DND-41 (cell line): ENCODE results near the gene TMEM184B.

Experiments used
- ATAC-seq: fragments of 200-7000 bp; cut with Tn5 transposase; 3 replicates; pipeline ENCODE4 v1.9.1; 2021; ENCODE audit warnings: low read depth; ENCODE audit not compliant: insufficient read depth
- DNase-seq: peaks from one replicate; pipeline ENCODE4 v3.0.0-alpha.2; 2020
- H2AFZ ChIP-seq: 2 replicates; pipeline ENCODE4 v1.6.0; 2012; ENCODE audit warnings: low read depth, low read length
- H3K27ac ChIP-seq: 2 replicates; pipeline ENCODE4 v1.5.1; 2012; ENCODE audit warnings: low read length, inconsistent platforms
- H3K27me3 ChIP-seq: fragments of 200-600 bp; sonication (generic); 2 replicates; pipeline ENCODE4 v1.6.0; 2012; ENCODE audit warnings: low read length, mild to moderate bottlenecking, inconsistent platforms; ENCODE audit not compliant: insufficient read depth, poor library complexity
- H3K36me3 ChIP-seq: 2 replicates; pipeline ENCODE4 v1.5.1; 2012; ENCODE audit warnings: low read length, inconsistent platforms; ENCODE audit not compliant: insufficient read depth
- H3K4me1 ChIP-seq: 2 replicates; pipeline ENCODE4 v1.5.1; 2012; ENCODE audit warnings: mild to moderate bottlenecking, low read length; ENCODE audit not compliant: insufficient read depth
- H3K4me2 ChIP-seq: 2 replicates; pipeline ENCODE4 v1.6.0; 2012; ENCODE audit warnings: mild to moderate bottlenecking, moderate library complexity, low read length, inconsistent platforms; ENCODE audit not compliant: insufficient read depth
- H3K4me3 ChIP-seq, 2 experiments: fragments of 200-600 bp in 1 of 2; shearing (Covaris generic) in 1 of 2; 2 replicates each; pipeline ENCODE4 v1.5.1; 2012 to 2016; ENCODE audit warnings: inconsistent platforms in 2 of 2, low read length in 2 of 2, mild to moderate bottlenecking in 2 of 2, low read depth in 1 of 2, moderate library complexity in 1 of 2
- H3K79me2 ChIP-seq: 2 replicates; pipeline ENCODE4 v1.6.0; 2012; ENCODE audit warnings: low read length, inconsistent platforms; ENCODE audit not compliant: insufficient read depth
- H3K9ac ChIP-seq: 2 replicates; pipeline ENCODE4 v1.6.0; 2012; ENCODE audit warnings: low read depth, mild to moderate bottlenecking, inconsistent platforms, low read length, moderate library complexity
- H3K9me3 ChIP-seq: 2 replicates; pipeline ENCODE4 v1.5.1; 2012; ENCODE audit warnings: low read length, moderate library complexity, mild to moderate bottlenecking, inconsistent platforms; ENCODE audit not compliant: insufficient read depth, severe bottlenecking
- H4K20me1 ChIP-seq: 2 replicates; pipeline ENCODE4 v1.6.0; 2012; ENCODE audit warnings: low read length; ENCODE audit not compliant: insufficient read depth
- EZH2 ChIP-seq: IDR thresholded peaks from 3 replicates; pipeline ENCODE4 v1.6.1; 2012; ENCODE audit warnings: borderline replicate concordance, low read depth, mild to moderate bottlenecking, moderate library complexity, low read length, inconsistent platforms; ENCODE audit not compliant: severe bottlenecking
- TF ChIP-seq, protein P1 (sequence below): IDR thresholded peaks from 2 replicates; pipeline ENCODE4 v1.5.1; 2012; ENCODE audit warnings: borderline replicate concordance, low read length, moderate library complexity, mild to moderate bottlenecking; ENCODE audit not compliant: poor library complexity, severe bottlenecking; ENCODE audit errors: extremely low read depth

TMEM184B gene

DNA sequence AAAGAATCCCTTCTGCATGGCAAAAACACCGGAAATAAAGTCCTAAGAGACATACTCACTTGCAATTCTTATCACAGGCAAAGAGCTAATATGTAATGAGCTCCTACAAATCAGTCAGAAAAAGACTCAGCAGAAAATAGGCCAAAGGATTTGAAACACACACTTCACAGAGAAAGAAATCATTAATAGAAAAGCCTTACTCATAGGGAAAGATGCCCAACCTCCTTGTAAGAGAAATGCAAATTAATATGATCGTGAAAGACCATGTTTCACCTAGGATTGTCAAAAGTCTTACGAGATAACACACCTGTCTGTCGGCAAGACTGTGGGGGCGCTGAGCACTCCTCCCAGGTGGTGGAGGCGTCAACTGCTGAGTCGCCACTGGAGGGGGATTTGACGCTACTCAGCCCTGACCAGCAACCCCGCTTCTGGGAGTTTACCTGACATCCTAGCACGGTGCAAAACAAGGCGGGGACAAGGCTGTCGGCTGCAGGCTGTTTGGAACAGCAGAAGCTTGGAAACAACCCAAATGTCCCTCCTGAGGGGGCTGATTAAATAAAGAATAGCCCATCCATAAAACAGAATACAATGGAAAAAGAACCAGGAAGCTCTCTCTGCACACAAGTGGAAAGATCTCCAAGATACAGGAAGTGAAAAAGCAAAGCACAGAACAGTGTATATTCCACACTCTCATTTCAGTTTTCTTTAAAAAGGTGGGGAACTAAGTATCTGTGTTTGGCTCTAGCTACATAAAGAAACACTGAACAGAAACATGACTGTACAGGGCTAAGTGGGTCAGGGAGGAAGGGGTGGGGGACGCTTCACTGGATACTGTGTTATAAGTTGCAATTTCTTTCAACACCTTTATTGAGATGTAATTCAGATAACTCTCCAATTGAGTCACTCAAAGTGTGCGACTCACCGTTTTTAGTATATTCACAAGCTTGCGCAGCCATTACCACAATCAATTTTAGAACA is 33.0 kb upstream of the TMEM184B start:
- TF ChIP-seq EZH2: no peak
- TF ChIP-seq, protein P1, sequence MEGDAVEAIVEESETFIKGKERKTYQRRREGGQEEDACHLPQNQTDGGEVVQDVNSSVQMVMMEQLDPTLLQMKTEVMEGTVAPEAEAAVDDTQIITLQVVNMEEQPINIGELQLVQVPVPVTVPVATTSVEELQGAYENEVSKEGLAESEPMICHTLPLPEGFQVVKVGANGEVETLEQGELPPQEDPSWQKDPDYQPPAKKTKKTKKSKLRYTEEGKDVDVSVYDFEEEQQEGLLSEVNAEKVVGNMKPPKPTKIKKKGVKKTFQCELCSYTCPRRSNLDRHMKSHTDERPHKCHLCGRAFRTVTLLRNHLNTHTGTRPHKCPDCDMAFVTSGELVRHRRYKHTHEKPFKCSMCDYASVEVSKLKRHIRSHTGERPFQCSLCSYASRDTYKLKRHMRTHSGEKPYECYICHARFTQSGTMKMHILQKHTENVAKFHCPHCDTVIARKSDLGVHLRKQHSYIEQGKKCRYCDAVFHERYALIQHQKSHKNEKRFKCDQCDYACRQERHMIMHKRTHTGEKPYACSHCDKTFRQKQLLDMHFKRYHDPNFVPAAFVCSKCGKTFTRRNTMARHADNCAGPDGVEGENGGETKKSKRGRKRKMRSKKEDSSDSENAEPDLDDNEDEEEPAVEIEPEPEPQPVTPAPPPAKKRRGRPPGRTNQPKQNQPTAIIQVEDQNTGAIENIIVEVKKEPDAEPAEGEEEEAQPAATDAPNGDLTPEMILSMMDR: no peak
- Histone ChIP-seq H3K27ac (no peak overlapping the region), H4K20me1 (peaks cover 79% of the 10 kb centered on the region), H3K4me2 (no peak overlapping the region), H3K27me3 (no peaks in the 10 kb centered on the region), H3K36me3 (peaks cover 88% of the 10 kb centered on the region), H3K4me1 (peaks cover under 1% of the 10 kb centered on the region), H3K79me2 (peaks cover 78% of the 10 kb centered on the region), H3K4me3 (no peak overlapping the region), H3K9me3 (no peaks in the 10 kb centered on the region), H3K9ac (no peak overlapping the region), H2AFZ (no peak overlapping the region)
- no peak for DNase-seq
- ATAC-seq: no peak

DNA sequence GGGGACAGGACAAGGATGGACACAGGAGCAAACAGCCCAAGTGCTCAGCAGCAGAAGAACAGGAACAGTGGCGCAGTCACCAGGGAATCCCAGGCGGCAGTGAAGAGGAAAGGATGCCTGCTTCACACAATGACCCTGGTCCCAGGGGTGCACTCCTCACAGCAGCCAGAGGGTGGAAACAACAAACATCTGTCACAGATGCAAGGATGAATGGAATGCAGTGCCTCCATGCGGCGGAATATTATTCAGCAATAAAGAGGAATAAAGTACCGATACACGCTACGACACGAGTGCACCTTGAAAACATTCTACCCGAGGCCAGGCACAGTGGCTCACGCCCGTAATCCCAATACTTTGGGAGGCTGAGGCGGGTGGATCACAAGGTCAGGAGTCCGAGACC is 31.7 kb upstream of the TMEM184B start:
- Histone ChIP-seq H3K4me2 (no peak overlapping the region), H3K4me1 (no peaks in the 10 kb centered on the region), H3K79me2 (peaks cover 66% of the 10 kb centered on the region), H3K27me3 (no peaks in the 10 kb centered on the region), H3K36me3 (peaks cover 88% of the 10 kb centered on the region), H3K9me3 (no peaks in the 10 kb centered on the region), H3K4me3 (no peak overlapping the region), H2AFZ (no peak overlapping the region), H4K20me1 (peaks cover 73% of the 10 kb centered on the region), H3K27ac (no peak overlapping the region), H3K9ac (no peak overlapping the region)
- DNase-seq: no peak
- no peak for TF ChIP-seq EZH2
- TF ChIP-seq, protein P1: no peak
- no peak for ATAC-seq

DNA sequence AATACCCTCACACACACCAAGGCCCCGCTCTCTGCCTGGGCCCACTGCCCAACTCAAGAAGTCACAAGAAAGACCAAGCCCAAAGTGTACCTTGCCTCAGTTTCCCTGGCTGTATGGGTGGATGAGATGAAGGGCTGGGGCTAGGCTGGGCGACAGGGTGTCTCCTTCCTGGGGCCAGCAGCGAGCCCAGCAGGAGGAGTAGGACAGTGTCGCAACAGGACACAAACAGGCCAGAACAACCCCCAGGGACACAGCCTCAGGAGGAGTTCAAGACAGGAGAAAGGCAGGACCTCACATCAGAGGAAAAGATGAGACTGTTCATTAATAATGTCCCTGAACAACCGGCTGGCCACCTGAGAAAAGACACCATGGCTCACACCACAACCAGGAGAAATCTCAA is 31.2 kb upstream of the TMEM184B start:
- Histone ChIP-seq H3K27me3 (no peaks in the 10 kb centered on the region), H3K4me1 (no peaks in the 10 kb centered on the region), H3K27ac (no peak overlapping the region), H3K9me3 (no peaks in the 10 kb centered on the region), H3K79me2 (peaks cover 60% of the 10 kb centered on the region), H3K4me3 (no peak overlapping the region), H3K36me3 (peaks cover 89% of the 10 kb centered on the region), H3K9ac (no peak overlapping the region), H4K20me1 (peaks cover 70% of the 10 kb centered on the region), H2AFZ (no peak overlapping the region), H3K4me2 (no peak overlapping the region)
- DNase-seq (no peak), ATAC-seq (no peak)
- no peak for TF ChIP-seq EZH2
- TF ChIP-seq, protein P1: no peak
